ENCODE data around the gene CNNM1.

GRCh38 chr10:99429517-99430095, 100.5 kb downstream of the CNNM1 start:
- TF ChIP-seq, protein P1, sequence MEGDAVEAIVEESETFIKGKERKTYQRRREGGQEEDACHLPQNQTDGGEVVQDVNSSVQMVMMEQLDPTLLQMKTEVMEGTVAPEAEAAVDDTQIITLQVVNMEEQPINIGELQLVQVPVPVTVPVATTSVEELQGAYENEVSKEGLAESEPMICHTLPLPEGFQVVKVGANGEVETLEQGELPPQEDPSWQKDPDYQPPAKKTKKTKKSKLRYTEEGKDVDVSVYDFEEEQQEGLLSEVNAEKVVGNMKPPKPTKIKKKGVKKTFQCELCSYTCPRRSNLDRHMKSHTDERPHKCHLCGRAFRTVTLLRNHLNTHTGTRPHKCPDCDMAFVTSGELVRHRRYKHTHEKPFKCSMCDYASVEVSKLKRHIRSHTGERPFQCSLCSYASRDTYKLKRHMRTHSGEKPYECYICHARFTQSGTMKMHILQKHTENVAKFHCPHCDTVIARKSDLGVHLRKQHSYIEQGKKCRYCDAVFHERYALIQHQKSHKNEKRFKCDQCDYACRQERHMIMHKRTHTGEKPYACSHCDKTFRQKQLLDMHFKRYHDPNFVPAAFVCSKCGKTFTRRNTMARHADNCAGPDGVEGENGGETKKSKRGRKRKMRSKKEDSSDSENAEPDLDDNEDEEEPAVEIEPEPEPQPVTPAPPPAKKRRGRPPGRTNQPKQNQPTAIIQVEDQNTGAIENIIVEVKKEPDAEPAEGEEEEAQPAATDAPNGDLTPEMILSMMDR (IDR thresholded peaks at IDR 0.05), result no peak
- TF ChIP-seq POLR2A (IDR thresholded peaks at IDR 0.05) (no peak), POLR2AphosphoS5 (IDR thresholded peaks at IDR 0.05) (no peak), EP300 (IDR thresholded peaks at IDR 0.05) (no peak)
